Breast epithelium (tissue), 3 donors: ENCODE results near the gene SYCP2L.
"Not testable (repeated sequence)": the region's sequence is repeated elsewhere in the genome, so short reads cannot be mapped to it uniquely, and the experiment has no call there.

Experiments
- CTCF ChIP-seq, 3 donors: fragments of 450-650 bp; IDR thresholded peaks; one replicate each; pipeline ENCODE4 v1.5.1; 2016 to 2017; ENCODE audit warnings: antibody characterized with exemption in 3 of 3, mild to moderate bottlenecking in 3 of 3, moderate library complexity in 3 of 3
- POLR2A ChIP-seq: fragments of 450-650 bp; IDR thresholded peaks from one replicate; pipeline ENCODE4 v1.6.1; 2016; ENCODE audit warnings: antibody characterized with exemption, mild to moderate bottlenecking, moderate library complexity
- POLR2AphosphoS5 ChIP-seq, 3 donors: sonication (generic); formaldehyde crosslinking; IDR thresholded peaks; one replicate each; pipeline ENCODE4 v1.6.1; 2017; ENCODE audit warnings: antibody characterized with exemption in 3 of 3

DNA sequence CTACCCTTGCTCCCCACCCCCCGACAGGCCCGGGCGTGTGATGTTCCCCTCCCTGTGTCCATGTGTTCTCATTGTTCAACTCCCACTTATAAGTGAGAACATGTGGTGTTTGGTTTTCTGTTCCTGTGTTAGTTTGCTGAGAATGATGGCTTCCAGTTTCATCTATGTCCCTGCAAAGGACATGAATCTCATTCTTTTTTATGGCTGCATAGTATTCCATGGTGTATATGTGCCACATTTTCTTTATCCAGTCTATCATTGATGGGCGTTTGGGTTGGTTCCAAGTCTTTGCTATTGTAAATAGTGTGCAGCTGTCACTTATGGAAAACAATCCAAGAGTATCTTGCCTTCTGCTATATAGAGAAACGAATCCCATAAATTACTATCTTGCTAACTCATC, 116.4 kb downstream of the SYCP2L start:
- not testable (repeated sequence) for TF ChIP-seq POLR2AphosphoS5 (IDR thresholded peaks at IDR 0.05); POLR2A; CTCF (IDR thresholded peaks at IDR 0.05)
